Body of pancreas (tissue), 4 donors: Measurements from ENCODE around the gene ALLC. TPM values are rescaled to one million over a fixed set of nuclear protein-coding genes. Genes with fewer than 3 reads are reported as not detected.
A peak's percentile ranks its signal among the peaks of the same experiment; 100 is the strongest.
"Not testable (repeated sequence)": the region's sequence is repeated elsewhere in the genome, so short reads cannot be mapped to it uniquely, and the experiment has no call there.

Experiments used
- ATAC-seq: fragments of 150-250 bp; one replicate; pipeline ENCODE4 v1.9.1; 2016
- DNase-seq, 4 donors: peaks; one replicate each; pipeline ENCODE4 v3.0.0-alpha.2; 2019
- H3K27ac ChIP-seq, 4 donors: fragments of 200-600 bp; sonication (generic); 1 replicate in 3 of 4; 2 replicates in 1 of 4; pipeline versions ENCODE4 v1.5.1 to v1.6.1; 2016 to 2019; ENCODE audit warnings: mild to moderate bottlenecking in 1 of 4, mixed read lengths in 1 of 4, moderate library complexity in 1 of 4
- H3K27me3 ChIP-seq, 2 donors: fragments of 200-600 bp; sonication (generic); one replicate each; pipeline ENCODE4 v1.6.0; 2016; ENCODE audit warnings: mild to moderate bottlenecking in 1 of 2
- H3K36me3 ChIP-seq, 2 donors: fragments of 200-600 bp; sonication (generic); replicated peaks in 1 of 2; 2 replicates each; pipeline ENCODE4 v1.5.1; 2016; ENCODE audit warnings: low read depth in 2 of 2; ENCODE audit not compliant: insufficient read depth in 1 of 2
- H3K4me1 ChIP-seq: fragments of 200-600 bp; sonication (generic); one replicate; pipeline ENCODE4 v1.6.0; 2016
- H3K4me3 ChIP-seq, 2 donors: fragments of 200-600 bp; sonication (generic); 1 replicate in 1 of 2; 2 replicates in 1 of 2; pipeline ENCODE4 v1.5.1; 2016 to 2019
- H3K9me3 ChIP-seq, 3 donors: fragments of 200-600 bp; sonication (generic); 1 replicate in 2 of 3; 2 replicates in 1 of 3; pipeline ENCODE4 v1.5.1; 2016
- POLR2A ChIP-seq, 3 donors: fragments of 450-650 bp; IDR thresholded peaks; one replicate each; pipeline ENCODE4 v1.6.1; 2016; ENCODE audit warnings: antibody characterized with exemption in 3 of 3, mild to moderate bottlenecking in 2 of 3
- WGBS, 2 donors: methylation state at CpG; one replicate each; pipeline ENCODE4 v1.1.5; 2017; 5-methylcytosine and 5-hydroxymethylcytosine counted together
- intact Hi-C: fragments of 100-400 bp; cut with DNase I; formaldehyde crosslinking; loops from one replicate; pipeline ENCODE4 v1.15.1; 2023
- total RNA-seq, 2 donors: library from RNA; depleted of rRNA; stranded (reverse); fragments of >200 nt; gene quantifications; one replicate each; pipeline ENCODE4 v1.1.0, GENCODE V29; 2016
- TF ChIP-seq, protein P1 (sequence below), 7 experiments: fragments of 450-650 bp in 4 of 7; fragments of 200-600 bp in 3 of 7; sonication (generic) in 3 of 7; IDR thresholded peaks; one replicate each; pipeline ENCODE4 v1.5.1; 2016 to 2019; ENCODE audit warnings: antibody characterized with exemption in 7 of 7

ALLC gene
- total RNA-seq, 2 donors from 2014 or later: not detected

DNA sequence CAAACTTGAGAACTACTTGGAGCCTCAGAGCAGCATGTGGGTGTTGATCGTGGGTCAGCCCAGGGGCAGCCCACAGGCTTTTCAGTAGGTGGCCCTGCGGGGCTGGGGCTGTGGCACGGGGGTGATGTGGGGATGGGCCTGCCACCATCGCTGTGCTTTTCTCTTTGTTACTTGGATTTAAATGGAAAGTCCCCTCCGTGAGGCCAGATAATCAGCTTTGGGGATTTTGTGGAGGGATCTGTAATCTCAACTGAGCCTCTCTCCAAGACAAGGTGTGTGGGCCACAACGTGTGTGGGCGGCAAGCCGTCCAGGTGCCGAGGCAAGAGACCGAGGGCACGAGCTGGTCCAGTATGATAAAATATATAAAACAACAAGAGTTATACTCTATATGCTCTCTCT lies 46.4 kb upstream of the ALLC start:
- WGBS, 2 donors: 68 to 85% methylated on average over 7 to 11 of the region's 11 CpGs
- Histone ChIP-seq H3K36me3 (no peaks in the 10 kb centered on the region), H3K9me3 (no peaks in the 10 kb centered on the region), H3K4me3 (no peak overlapping the region), H3K27me3 (no peaks in the 10 kb centered on the region), H3K4me1 (no peaks in the 10 kb centered on the region), H3K27ac (no peak overlapping the region)
- intact Hi-C loops: no loop called here
- DNase-seq: no peak
- TF ChIP-seq, protein P1, sequence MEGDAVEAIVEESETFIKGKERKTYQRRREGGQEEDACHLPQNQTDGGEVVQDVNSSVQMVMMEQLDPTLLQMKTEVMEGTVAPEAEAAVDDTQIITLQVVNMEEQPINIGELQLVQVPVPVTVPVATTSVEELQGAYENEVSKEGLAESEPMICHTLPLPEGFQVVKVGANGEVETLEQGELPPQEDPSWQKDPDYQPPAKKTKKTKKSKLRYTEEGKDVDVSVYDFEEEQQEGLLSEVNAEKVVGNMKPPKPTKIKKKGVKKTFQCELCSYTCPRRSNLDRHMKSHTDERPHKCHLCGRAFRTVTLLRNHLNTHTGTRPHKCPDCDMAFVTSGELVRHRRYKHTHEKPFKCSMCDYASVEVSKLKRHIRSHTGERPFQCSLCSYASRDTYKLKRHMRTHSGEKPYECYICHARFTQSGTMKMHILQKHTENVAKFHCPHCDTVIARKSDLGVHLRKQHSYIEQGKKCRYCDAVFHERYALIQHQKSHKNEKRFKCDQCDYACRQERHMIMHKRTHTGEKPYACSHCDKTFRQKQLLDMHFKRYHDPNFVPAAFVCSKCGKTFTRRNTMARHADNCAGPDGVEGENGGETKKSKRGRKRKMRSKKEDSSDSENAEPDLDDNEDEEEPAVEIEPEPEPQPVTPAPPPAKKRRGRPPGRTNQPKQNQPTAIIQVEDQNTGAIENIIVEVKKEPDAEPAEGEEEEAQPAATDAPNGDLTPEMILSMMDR (IDR thresholded peaks at IDR 0.05): no peak
- no peak for TF ChIP-seq POLR2A (IDR thresholded peaks at IDR 0.05)
- ATAC-seq: no peak

- no peaks in the 10 kb centered on the region for H3K36me3 ChIP-seq
- 69% methylated on average over 27 of the region's 29 CpGs for WGBS, 2 donors
- no peaks in the 10 kb centered on the region for H3K4me1 ChIP-seq
- no peaks in the 10 kb centered on the region for H3K9me3 ChIP-seq
- TF ChIP-seq, protein P1 (IDR thresholded peaks at IDR 0.05): no peak
- no peak for TF ChIP-seq POLR2A (IDR thresholded peaks at IDR 0.05)
- H3K27ac ChIP-seq: no peak overlapping the region
- peak in 1 of 4 donors; percentile 4 for DNase-seq
- intact Hi-C loops: no loop called here
- H3K27me3 ChIP-seq: no peaks in the 10 kb centered on the region
- H3K4me3 ChIP-seq: no peak overlapping the region
- ATAC-seq: no peak
These were observed 45.1 kb upstream of the ALLC start for GRCh38 chr2:3612639-3613523.

- no peak overlapping the region for H3K27ac ChIP-seq
- H3K9me3 ChIP-seq: no peaks in the 10 kb centered on the region
- 77 to 85% methylated on average over 11 to 12 of the region's 12 CpGs for WGBS, 2 donors
- TF ChIP-seq, protein P1 (IDR thresholded peaks at IDR 0.05): no peak
- no peak for TF ChIP-seq POLR2A (IDR thresholded peaks at IDR 0.05)
- no peak for DNase-seq
- no peaks in the 10 kb centered on the region for H3K4me1 ChIP-seq
- H3K36me3 ChIP-seq: no peaks in the 10 kb centered on the region
- intact Hi-C loops: no loop called here
- no peaks in the 10 kb centered on the region for H3K27me3 ChIP-seq
- ATAC-seq: no peak
- no peak overlapping the region for H3K4me3 ChIP-seq
These were observed 44.5 kb upstream of the ALLC start for GRCh38 chr2:3613524-3613905.

DNA sequence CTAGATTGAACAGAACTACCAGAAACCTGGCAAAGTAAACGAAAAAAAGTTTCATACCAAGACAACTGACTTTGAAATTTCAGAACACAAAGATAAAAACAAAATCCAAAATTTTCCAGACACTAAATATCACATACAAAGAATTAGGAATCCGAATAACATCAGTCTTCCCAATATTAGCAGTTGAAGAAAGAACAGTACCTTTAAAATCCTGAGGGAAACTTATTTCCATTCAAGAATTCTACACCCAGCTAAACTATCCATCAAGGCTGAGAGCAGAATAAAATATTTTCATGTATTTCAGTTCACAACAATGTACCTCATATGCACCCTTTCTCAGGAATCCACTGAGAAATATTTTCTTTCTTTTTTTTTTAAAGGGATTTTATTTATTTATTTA lies 43.3 kb upstream of the ALLC start:
- DNase-seq, H3K4me3 ChIP-seq, ATAC-seq, H3K27ac ChIP-seq, H3K27me3 ChIP-seq, H3K36me3 ChIP-seq, H3K9me3 ChIP-seq, H3K4me1 ChIP-seq, intact Hi-C loops: not testable (repeated sequence)
- WGBS, 2 donors: 45 to 62% methylated on average over 2 of the region's 2 CpGs

GRCh38 chr2:3615541-3616200 lies 42.3 kb upstream of the ALLC start:
- intact Hi-C loops, H3K27ac ChIP-seq, ATAC-seq, H3K27me3 ChIP-seq, H3K4me1 ChIP-seq, H3K9me3 ChIP-seq, H3K36me3 ChIP-seq, H3K4me3 ChIP-seq: not testable (repeated sequence)
- peak in 1 of 4 donors; percentile 5 for DNase-seq
- WGBS, 2 donors: 93 to 96% methylated on average over 8 to 11 of the region's 46 CpGs

DNA sequence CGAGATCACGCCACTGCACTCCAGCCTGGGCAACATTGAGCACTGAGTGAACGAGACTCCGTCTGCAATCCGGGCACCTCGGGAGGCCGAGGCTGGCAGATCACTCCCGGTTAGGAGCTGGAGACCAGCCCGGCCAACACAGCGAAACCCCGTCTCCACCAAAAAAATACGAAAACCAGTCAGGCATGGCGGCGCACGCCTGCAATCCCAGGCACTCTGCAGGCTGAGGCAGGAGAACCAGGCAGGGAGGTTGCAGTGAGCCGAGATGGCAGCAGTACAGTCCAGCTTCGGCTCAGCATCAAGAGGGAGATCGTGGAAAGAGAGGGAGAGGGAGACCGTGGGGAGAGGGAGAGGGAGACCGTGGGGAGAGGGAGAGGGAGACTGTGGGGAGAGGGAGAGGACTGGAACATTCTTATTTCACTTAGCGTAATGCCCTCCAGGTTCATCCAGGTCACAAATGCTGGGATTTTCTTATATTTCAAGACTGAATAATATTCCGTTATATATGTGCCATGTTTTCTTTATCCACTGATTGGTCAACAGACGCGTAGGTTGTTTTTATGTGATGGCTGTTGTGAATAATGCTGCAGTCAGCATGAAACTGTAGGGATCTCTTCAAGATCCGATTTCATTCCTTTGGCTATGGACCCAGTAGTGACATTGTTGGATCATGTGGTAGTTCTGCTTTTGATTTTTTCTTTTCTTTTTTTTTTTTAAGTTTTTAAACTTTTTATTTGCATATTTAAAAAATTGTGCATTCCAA lies 41.4 kb upstream of the ALLC start:
- 93% methylated on average over 19 to 25 of the region's 25 CpGs for WGBS, 2 donors
- H3K4me3 ChIP-seq, ATAC-seq, H3K27ac ChIP-seq, H3K36me3 ChIP-seq, intact Hi-C loops, H3K9me3 ChIP-seq, H3K27me3 ChIP-seq, H3K4me1 ChIP-seq: not testable (repeated sequence)
- DNase-seq: peak in 1 of 4 donors; percentile 1
